Measurements from ENCODE around the gene NCKAP1. TPM values are rescaled to one million over a fixed set of nuclear protein-coding genes. Genes with fewer than 3 reads are reported as not detected.
A peak's percentile ranks its signal among the peaks of the same experiment; 100 is the strongest.
"Not testable (repeated sequence)": the region's sequence is repeated elsewhere in the genome, so short reads cannot be mapped to it uniquely, and the experiment has no call there.

The NCKAP1 gene
- total and polyA plus RNA-seq, 3 experiments from 2014 or later = 0.51 to 8.7 (median 6.2) TPM

DNA sequence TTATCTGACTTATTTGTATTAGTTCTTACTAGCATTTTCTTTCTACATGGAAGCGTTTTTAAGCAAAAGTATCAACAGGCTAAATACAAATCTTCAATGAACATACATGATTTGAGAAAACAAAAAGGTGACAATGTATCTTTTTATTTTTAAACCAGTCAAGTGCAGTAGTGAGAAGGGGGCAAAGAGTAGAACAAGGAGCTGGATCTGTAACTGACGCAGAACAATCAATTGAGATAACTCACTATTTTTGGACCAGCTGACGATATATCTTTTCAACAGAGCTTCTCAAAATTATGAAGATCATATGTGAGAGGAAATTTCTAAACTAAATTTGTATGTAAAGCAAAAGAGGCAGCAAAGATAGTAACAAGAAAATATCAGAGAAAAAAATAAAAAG lies 15.5 kb downstream of the NCKAP1 start:
- no peak for DNase-seq
- no peaks in the 10 kb centered on the region for H3K4me1 Mint-ChIP-seq
- Histone ChIP-seq H3K36me3 (ENCODE audit: insufficient read depth, low read length) (no peaks in the 10 kb centered on the region), H3K27me3 (ENCODE audit: insufficient read depth, low read length, poor library complexity, severe bottlenecking) (no peaks in the 10 kb centered on the region), H3K4me1 (ENCODE audit: insufficient read depth, low read length) (no peaks in the 10 kb centered on the region), H3K4me3 (ENCODE audit: low read length) (no peak overlapping the region), H3K9me3 (ENCODE audit: low read length) (no peaks in the 10 kb centered on the region), H3K27ac (ENCODE audit: low read depth, low read length) (no peak overlapping the region)
- peaks cover 7 to 26% of the 10 kb centered on the region in 2 donors for H3K27me3 Mint-ChIP-seq
- POLR2A ChIA-PET = no interaction called here
- H3K9me3 Mint-ChIP-seq = no peaks in the 10 kb centered on the region
- H3K27ac Mint-ChIP-seq = no peak overlapping the region
- CTCF ChIA-PET = no interaction called here
- peaks cover 0 to 8% (median 4%) of the 10 kb centered on the region in 3 donors for H3K36me3 Mint-ChIP-seq
- H3K4me3 Mint-ChIP-seq = no peak overlapping the region

DNA sequence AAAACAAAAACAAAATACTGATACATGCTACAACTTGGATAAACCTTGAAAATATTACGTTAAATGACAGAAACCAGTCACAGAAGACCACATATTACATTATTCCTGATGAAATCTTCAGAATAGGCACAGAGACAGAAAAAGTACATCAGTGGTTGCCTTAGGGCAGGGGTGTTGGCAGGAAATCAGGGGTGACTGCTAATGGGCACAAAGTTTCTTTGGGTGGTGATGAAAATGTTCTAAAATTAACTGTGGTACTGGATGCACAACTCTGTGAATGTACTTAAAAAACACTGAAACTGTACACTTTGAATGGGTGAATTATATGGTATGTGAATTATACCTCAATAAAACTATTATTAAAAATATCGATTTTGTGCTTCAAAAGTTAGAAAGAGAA lies 16.6 kb downstream of the NCKAP1 start:
- H3K4me1 ChIP-seq (ENCODE audit: insufficient read depth, low read length) = no peaks in the 10 kb centered on the region
- H3K27me3 Mint-ChIP-seq = peaks cover 4 to 15% of the 10 kb centered on the region in 2 donors
- H3K27ac Mint-ChIP-seq = no peak overlapping the region
- H3K4me3 ChIP-seq (ENCODE audit: low read length) = no peak overlapping the region
- ChIA-PET POLR2A (no interaction called here), CTCF (no interaction called here)
- H3K27ac ChIP-seq (ENCODE audit: low read depth, low read length) = no peak overlapping the region
- H3K4me3 Mint-ChIP-seq = no peak overlapping the region
- H3K4me1 Mint-ChIP-seq = no peaks in the 10 kb centered on the region
- peaks cover 0 to 8% (median 6%) of the 10 kb centered on the region in 3 donors for H3K36me3 Mint-ChIP-seq
- no peaks in the 10 kb centered on the region for H3K9me3 Mint-ChIP-seq
- H3K36me3 ChIP-seq (ENCODE audit: insufficient read depth, low read length) = no peaks in the 10 kb centered on the region
- DNase-seq = no peak
- no peaks in the 10 kb centered on the region for H3K27me3 ChIP-seq (ENCODE audit: insufficient read depth, low read length, poor library complexity, severe bottlenecking)
- no peaks in the 10 kb centered on the region for H3K9me3 ChIP-seq (ENCODE audit: low read length)

DNA sequence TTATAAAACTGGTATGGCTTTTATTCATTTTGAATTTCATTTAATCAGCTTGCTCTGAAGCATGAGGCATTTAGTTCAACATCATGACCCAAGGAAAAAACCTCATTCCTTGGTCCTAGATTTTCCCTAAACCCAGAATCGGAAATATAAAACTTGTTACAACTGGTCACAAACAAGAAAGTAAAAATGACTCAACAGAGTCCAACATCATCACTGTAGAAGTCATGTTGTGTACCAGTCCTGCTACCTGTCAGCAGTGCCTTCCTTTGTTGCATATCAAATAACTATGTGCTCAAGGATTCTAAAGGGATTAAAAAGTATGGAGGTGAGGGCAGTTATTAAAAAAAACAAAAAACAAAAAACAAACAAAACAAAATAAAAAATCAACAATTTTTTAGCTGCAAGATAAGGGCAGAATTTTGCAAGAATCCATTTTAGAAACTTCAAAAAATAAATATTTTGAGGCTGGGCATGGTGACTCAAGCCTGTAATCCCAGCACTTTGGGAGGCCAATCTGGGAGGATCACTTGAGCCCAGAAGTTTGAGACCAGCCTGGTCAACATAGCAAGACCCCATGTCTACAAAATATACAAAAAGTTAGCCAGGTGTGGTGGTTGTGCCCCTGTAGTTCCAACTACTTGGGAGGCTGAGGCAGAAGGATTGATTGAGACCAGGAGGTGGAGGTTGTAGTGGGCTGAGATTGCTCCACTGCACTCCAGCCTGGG lies 18.4 kb downstream of the NCKAP1 start:
- H3K27ac ChIP-seq (ENCODE audit: low read depth, low read length) = no peak overlapping the region
- no peaks in the 10 kb centered on the region for H3K9me3 ChIP-seq (ENCODE audit: low read length)
- ChIA-PET CTCF (no interaction called here), POLR2A (no interaction called here)
- no peak overlapping the region for H3K4me3 ChIP-seq (ENCODE audit: low read length)
- Mint-ChIP-seq H3K4me1 (no peaks in the 10 kb centered on the region), H3K9me3 (no peaks in the 10 kb centered on the region), H3K27ac (no peak overlapping the region), H3K36me3 (peaks cover 0 to 11% (median 6%) of the 10 kb centered on the region in 3 donors), H3K27me3 (peaks cover 0 to 4% of the 10 kb centered on the region in 2 donors), H3K4me3 (no peak overlapping the region)
- no peak for DNase-seq
- H3K4me1 ChIP-seq (ENCODE audit: insufficient read depth, low read length) = no peaks in the 10 kb centered on the region
- H3K27me3 ChIP-seq (ENCODE audit: insufficient read depth, low read length, poor library complexity, severe bottlenecking) = no peaks in the 10 kb centered on the region
- H3K36me3 ChIP-seq (ENCODE audit: insufficient read depth, low read length) = no peaks in the 10 kb centered on the region

DNA sequence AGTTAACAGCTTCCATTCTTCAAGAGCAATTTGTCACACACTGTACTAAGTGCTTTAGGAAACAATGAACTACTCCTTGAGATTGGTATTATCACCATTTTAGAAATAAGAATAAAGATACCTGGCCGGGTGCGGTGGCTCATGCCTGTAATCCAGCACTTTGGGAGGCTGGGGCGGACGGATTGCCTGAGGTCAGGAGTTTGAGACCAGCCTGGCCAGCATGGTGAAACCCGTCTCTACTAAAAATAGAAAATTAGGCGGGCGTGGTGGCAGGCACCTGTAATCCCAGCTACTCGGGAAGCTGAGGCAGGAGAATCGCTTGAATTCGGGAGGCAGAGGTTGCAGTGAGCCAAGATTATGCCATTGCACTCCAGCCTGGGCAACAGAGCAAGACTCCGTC lies 20.4 kb downstream of the NCKAP1 start:
- H3K4me3 Mint-ChIP-seq; H3K4me3 ChIP-seq (ENCODE audit: low read length); DNase-seq; H3K4me1 Mint-ChIP-seq; H3K9me3 ChIP-seq (ENCODE audit: low read length); H3K27ac ChIP-seq (ENCODE audit: low read depth, low read length); H3K27me3 ChIP-seq (ENCODE audit: insufficient read depth, low read length, poor library complexity, severe bottlenecking); H3K36me3 ChIP-seq (ENCODE audit: insufficient read depth, low read length); H3K27me3 Mint-ChIP-seq; H3K27ac Mint-ChIP-seq; H3K4me1 ChIP-seq (ENCODE audit: insufficient read depth, low read length); POLR2A ChIA-PET; H3K9me3 Mint-ChIP-seq: not testable (repeated sequence)
- CTCF ChIA-PET = interaction anchor here (1.0 kb wide), 1 partner anchor 20 kb away, joined by 3 read pairs; no protein-coding TSS in a partner anchor
- H3K36me3 Mint-ChIP-seq = peaks cover 0 to 13% (median 7%) of the 10 kb centered on the region in 3 donors

DNA sequence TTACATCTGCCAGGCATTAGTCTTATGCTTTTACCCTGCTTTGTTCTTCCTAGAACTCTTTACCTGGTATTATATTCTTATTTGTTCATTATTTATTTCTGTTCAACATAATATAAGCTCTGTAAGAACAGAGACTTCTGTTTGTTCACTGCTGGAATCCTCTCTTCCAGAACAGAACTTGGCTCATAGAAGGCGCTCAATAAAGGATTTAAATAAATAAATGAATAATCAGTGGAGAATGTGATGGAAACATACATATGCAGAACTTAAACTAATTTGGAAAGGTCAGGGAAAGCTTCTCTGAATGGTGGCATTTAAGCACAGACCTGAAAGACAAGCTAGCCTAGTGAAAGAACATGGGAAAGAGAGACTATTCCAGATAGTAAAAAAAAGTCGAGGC lies 24.3 kb downstream of the NCKAP1 start:
- H3K27ac ChIP-seq (ENCODE audit: low read depth, low read length) = no peak overlapping the region
- Mint-ChIP-seq H3K4me3 (no peak overlapping the region), H3K27me3 (peaks cover 2 to 3% of the 10 kb centered on the region in 2 donors), H3K36me3 (peaks cover 0 to 8% (median 4%) of the 10 kb centered on the region in 3 donors), H3K27ac (peak overlapping the region in 1 of 8 donors; percentile 4), H3K4me1 (no peaks in the 10 kb centered on the region), H3K9me3 (no peaks in the 10 kb centered on the region)
- no peaks in the 10 kb centered on the region for H3K27me3 ChIP-seq (ENCODE audit: insufficient read depth, low read length, poor library complexity, severe bottlenecking)
- no peaks in the 10 kb centered on the region for H3K36me3 ChIP-seq (ENCODE audit: insufficient read depth, low read length)
- H3K4me1 ChIP-seq (ENCODE audit: insufficient read depth, low read length) = no peaks in the 10 kb centered on the region
- no peak for DNase-seq
- H3K4me3 ChIP-seq (ENCODE audit: low read length) = no peak overlapping the region
- ChIA-PET CTCF (interaction anchor here (1.1 kb wide), 1 partner anchor 8 kb away, joined by 3 read pairs; no protein-coding TSS in a partner anchor), POLR2A (no interaction called here)
- no peaks in the 10 kb centered on the region for H3K9me3 ChIP-seq (ENCODE audit: low read length)

DNA sequence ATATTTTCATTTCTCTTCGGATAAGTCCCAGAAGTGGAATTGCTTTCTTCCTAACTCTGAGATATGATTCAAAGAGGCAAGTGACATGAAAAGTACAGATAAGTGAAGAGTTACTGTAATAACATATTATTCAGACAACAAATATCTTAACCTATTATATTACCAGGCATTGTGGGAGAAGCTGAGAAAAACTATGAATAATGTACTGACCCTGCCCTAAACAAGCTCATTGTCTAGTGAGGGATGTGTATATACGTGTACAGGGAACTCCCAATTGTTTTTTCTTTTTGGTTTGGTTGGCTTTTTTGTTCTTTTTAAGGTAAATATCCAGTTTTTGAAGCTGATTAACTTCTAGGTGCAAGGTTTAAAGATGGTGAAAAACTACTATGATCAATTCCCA lies 26.5 kb downstream of the NCKAP1 start:
- Histone ChIP-seq H3K9me3 (ENCODE audit: low read length) (no peaks in the 10 kb centered on the region), H3K27me3 (ENCODE audit: insufficient read depth, low read length, poor library complexity, severe bottlenecking) (no peaks in the 10 kb centered on the region), H3K4me3 (ENCODE audit: low read length) (no peak overlapping the region), H3K27ac (ENCODE audit: low read depth, low read length) (no peak overlapping the region), H3K36me3 (ENCODE audit: insufficient read depth, low read length) (no peaks in the 10 kb centered on the region), H3K4me1 (ENCODE audit: insufficient read depth, low read length) (no peaks in the 10 kb centered on the region)
- peaks cover 2 to 3% of the 10 kb centered on the region in 2 donors for H3K27me3 Mint-ChIP-seq
- H3K4me1 Mint-ChIP-seq = no peaks in the 10 kb centered on the region
- no peak for DNase-seq
- H3K9me3 Mint-ChIP-seq = no peaks in the 10 kb centered on the region
- ChIA-PET CTCF (no interaction called here), POLR2A (no interaction called here)
- H3K4me3 Mint-ChIP-seq = no peak overlapping the region
- peaks cover 0 to 11% (median 4%) of the 10 kb centered on the region in 3 donors for H3K36me3 Mint-ChIP-seq
- no peak overlapping the region for H3K27ac Mint-ChIP-seq

DNA sequence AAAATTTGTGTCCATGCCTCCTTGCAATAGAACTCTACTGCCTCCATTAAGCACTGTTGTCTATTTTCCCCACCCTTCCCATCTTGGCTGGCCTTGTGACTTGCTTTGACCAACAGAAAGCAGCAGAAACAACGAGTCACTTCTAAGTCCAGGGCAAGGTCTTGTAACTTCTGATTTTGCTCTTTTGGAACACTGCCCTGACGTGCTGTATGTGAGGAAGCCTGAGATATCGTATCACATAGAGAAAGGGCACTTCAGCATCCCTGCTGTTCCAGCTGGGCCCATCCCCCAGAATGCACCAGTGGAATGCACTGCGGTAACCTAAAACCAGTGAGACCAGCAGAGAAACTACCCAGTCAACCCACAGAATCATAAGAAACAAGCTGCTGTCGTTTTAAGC lies 28.1 kb downstream of the NCKAP1 start:
- Histone ChIP-seq H3K4me1 (ENCODE audit: insufficient read depth, low read length) (no peaks in the 10 kb centered on the region), H3K27me3 (ENCODE audit: insufficient read depth, low read length, poor library complexity, severe bottlenecking) (no peaks in the 10 kb centered on the region), H3K9me3 (ENCODE audit: low read length) (no peaks in the 10 kb centered on the region), H3K36me3 (ENCODE audit: insufficient read depth, low read length) (no peaks in the 10 kb centered on the region), H3K4me3 (ENCODE audit: low read length) (no peak overlapping the region), H3K27ac (ENCODE audit: low read depth, low read length) (no peak overlapping the region)
- H3K4me3 Mint-ChIP-seq = no peak overlapping the region
- ChIA-PET CTCF (no interaction called here), POLR2A (no interaction called here)
- no peaks in the 10 kb centered on the region for H3K9me3 Mint-ChIP-seq
- H3K36me3 Mint-ChIP-seq = peaks cover 0 to 8% (median 4%) of the 10 kb centered on the region in 3 donors
- H3K4me1 Mint-ChIP-seq = no peaks in the 10 kb centered on the region
- H3K27me3 Mint-ChIP-seq = peaks cover 2 to 3% of the 10 kb centered on the region in 2 donors
- DNase-seq = no peak
- no peak overlapping the region for H3K27ac Mint-ChIP-seq

DNA sequence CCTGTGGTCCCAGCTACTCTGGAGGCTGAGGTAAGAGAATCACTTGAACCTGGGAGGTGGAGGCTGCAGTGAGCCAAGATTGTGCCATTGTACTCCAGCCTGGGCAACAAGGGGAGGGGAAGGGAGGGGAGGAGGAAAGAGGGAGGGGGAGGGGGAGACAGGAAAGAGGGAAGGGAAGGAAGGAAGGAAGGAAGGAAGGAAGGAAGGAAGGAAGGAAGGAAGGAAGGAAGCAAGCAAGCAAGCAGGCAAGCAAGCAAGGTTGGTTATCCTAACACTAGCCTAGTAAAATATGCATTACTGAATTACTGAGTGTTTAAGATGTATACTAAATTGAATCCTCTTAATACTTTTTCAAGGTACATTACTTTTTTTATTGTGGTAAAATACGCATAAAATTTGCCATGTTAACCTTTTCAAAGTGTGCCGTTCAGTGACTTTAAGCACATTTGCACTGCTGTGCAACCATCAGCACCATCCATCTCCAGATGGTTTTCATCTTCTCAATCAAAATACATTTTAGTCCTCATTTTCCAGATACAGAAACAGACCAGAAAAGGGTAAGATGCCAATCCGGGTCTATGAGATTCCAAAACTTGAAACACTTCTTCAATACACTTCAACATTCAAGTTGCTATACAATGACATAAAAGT lies 28.9 kb downstream of the NCKAP1 start:
- no peak for DNase-seq
- H3K36me3 ChIP-seq (ENCODE audit: insufficient read depth, low read length) = no peaks in the 10 kb centered on the region

More for the DNA sequence above, 28.9 kb downstream of the NCKAP1 start:
- peaks cover 2 to 3% of the 10 kb centered on the region in 2 donors for H3K27me3 Mint-ChIP-seq
- no peak overlapping the region for H3K27ac Mint-ChIP-seq
- ChIA-PET CTCF (no interaction called here), POLR2A (no interaction called here)
- Histone ChIP-seq H3K27me3 (ENCODE audit: insufficient read depth, low read length, poor library complexity, severe bottlenecking) (no peaks in the 10 kb centered on the region), H3K27ac (ENCODE audit: low read depth, low read length) (no peak overlapping the region), H3K4me1 (ENCODE audit: insufficient read depth, low read length) (no peaks in the 10 kb centered on the region), H3K4me3 (ENCODE audit: low read length) (no peak overlapping the region), H3K9me3 (ENCODE audit: low read length) (no peaks in the 10 kb centered on the region)
- H3K4me3 Mint-ChIP-seq = no peak overlapping the region
- H3K36me3 Mint-ChIP-seq = peaks cover 0 to 8% (median 2%) of the 10 kb centered on the region in 3 donors
- H3K4me1 Mint-ChIP-seq = no peaks in the 10 kb centered on the region
- H3K9me3 Mint-ChIP-seq = no peaks in the 10 kb centered on the region
